Fibroblast of mammary gland (primary cell): Measurements from ENCODE around the gene KRTAP2-3.
"Not testable (repeated sequence)": the region's sequence is repeated elsewhere in the genome, so short reads cannot be mapped to it uniquely, and the experiment has no call there.

Source experiments
- DNase-seq: peaks from one replicate; pipeline ENCODE4 v3.0.0-alpha.2; 2010; ENCODE audit warnings: low read depth
- H3K4me3 ChIP-seq: 2 replicates; pipeline ENCODE4 v1.5.1; 2011; ENCODE audit warnings: low read depth, mild to moderate bottlenecking, low read length, moderate library complexity; ENCODE audit not compliant: control insufficient read depth
- TF ChIP-seq, protein P1 (sequence below): conservative IDR thresholded peaks from 2 replicates; pipeline ENCODE4 v1.5.1; 2011; ENCODE audit warnings: low read depth, low read length, inconsistent platforms; ENCODE audit not compliant: control insufficient read depth, insufficient read depth

KRTAP2-3 gene

DNA sequence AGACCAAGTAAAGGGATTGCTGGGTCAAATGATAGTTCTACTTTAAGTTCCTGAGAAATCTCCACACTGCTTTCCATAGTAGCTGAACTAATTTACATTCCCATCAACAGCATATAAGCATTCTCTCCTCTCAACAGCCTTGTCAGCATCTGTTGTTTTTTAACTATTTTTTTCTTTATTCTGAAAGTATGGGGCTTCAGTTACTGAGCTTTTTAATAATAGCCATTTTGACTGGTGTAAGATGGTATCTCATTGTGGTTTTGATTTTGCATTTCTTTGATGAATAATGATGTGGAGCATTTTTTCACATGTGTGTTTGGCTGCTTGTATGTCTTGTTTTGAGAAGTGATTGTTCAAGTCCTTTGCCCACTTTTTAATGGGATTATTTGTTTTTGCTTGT, 7.3 kb downstream of the KRTAP2-3 start:
- TF ChIP-seq, protein P1, sequence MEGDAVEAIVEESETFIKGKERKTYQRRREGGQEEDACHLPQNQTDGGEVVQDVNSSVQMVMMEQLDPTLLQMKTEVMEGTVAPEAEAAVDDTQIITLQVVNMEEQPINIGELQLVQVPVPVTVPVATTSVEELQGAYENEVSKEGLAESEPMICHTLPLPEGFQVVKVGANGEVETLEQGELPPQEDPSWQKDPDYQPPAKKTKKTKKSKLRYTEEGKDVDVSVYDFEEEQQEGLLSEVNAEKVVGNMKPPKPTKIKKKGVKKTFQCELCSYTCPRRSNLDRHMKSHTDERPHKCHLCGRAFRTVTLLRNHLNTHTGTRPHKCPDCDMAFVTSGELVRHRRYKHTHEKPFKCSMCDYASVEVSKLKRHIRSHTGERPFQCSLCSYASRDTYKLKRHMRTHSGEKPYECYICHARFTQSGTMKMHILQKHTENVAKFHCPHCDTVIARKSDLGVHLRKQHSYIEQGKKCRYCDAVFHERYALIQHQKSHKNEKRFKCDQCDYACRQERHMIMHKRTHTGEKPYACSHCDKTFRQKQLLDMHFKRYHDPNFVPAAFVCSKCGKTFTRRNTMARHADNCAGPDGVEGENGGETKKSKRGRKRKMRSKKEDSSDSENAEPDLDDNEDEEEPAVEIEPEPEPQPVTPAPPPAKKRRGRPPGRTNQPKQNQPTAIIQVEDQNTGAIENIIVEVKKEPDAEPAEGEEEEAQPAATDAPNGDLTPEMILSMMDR: no peak
- no peak overlapping the region for H3K4me3 ChIP-seq
- peak; percentile 28 for DNase-seq

DNA sequence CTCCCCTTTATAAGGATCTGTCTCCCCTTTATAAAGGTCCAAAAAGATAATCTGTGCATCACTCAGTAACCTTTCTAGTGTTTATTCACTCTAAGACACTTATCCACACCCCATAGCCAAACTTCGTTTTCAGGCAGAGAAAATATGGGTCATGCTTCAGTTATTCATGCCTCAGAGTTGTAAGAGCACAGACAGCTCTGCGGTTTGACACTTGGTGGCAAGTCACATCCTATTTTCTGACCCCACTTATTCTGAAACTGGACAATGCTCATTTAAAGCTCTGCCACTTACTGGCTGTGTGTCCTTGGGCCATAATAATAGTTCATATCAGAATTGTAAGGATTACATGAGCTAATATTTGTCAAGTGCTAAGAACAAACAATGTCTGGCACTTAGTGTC, 10.8 kb downstream of the KRTAP2-3 start:
- peak; percentile 60 for DNase-seq
- TF ChIP-seq, protein P1: no peak
- no peak overlapping the region for H3K4me3 ChIP-seq

DNA sequence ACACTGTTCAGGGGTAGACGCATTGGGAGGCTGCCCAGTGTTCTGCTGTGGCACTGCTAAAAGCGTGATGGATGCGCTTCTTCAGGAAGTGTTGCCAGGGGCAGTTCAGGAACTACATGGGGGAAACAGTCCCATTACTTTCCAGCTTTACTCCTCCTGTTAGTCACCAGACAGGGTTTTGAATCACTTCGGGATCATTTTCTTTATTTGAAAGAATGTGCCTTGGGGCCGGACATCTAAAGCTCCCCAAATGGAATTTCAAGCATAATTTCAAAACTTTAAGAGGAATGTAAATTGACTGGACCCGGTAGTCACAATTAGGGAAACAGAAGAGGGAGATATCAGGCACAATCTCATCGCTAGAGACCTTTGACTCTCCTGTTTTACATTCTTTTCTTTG, 11.5 kb downstream of the KRTAP2-3 start:
- TF ChIP-seq, protein P1: no peak
- H3K4me3 ChIP-seq: no peak overlapping the region
- DNase-seq: no peak

DNA sequence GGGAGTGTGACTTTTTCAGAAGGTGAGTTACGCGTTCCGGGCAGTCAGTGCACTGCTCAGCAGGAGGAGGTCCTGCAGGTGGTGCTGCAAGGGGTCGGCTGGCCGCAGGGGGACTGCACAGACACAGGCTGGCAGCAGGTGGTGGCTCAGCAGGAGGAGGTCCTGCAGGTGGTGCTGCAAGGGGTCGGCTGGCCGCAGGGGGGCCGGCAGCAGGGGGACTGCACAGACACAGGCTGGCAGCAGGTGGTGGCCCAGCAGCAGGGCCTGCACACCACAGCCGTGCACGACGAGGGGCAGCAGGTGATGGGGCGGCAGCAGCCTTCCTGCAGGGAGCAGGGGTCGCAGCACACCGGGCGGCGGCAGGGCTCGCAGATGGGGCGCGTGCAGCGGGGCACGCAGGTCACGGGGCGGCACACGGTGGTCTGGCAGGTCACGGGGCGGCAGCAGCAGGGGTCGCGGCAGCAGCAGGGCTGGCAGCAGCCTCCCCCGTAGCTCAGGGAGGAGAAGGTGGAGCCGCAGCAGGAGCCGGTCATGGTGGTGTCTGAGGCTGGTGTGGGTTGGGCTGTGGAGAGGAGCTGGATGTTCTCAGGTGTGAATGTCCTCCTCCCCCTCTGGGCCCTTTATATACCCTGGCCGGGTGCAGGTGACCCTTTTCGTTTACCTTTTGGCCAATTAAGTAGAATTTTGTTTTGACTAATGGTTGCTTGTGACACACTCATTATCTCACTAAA, 13.0 kb downstream of the KRTAP2-3 start, which contains the start of gene KRTAP2-1:
Gene KRTAP2-1 (minus strand): TSS at position 582 of the 731 bp plus-strand sequence. CDS start 49 bp downstream, at position 533.
- not testable (repeated sequence) for DNase-seq, H3K4me3 ChIP-seq

DNA sequence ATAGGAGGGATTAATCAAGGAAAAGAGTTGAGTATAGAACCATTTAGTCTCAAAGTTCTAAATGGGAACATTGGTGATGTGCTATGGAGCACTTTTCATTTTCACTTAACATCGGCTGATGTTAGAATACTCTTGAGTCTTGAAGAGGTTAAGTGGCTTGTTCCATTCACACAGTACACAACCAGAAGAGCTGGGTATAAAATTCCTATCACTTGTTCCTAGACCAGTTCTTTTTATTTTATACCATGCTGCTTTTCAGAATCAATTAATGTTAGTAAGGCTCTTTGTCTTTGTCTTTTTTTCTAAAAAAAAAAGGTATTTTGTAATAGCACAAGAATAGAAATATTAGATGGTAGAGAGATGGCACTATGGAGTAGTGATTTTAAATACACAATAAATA, 17.0 kb downstream of the KRTAP2-3 start:
- TF ChIP-seq, protein P1: no peak
- no peak overlapping the region for H3K4me3 ChIP-seq
- DNase-seq: no peak

DNA sequence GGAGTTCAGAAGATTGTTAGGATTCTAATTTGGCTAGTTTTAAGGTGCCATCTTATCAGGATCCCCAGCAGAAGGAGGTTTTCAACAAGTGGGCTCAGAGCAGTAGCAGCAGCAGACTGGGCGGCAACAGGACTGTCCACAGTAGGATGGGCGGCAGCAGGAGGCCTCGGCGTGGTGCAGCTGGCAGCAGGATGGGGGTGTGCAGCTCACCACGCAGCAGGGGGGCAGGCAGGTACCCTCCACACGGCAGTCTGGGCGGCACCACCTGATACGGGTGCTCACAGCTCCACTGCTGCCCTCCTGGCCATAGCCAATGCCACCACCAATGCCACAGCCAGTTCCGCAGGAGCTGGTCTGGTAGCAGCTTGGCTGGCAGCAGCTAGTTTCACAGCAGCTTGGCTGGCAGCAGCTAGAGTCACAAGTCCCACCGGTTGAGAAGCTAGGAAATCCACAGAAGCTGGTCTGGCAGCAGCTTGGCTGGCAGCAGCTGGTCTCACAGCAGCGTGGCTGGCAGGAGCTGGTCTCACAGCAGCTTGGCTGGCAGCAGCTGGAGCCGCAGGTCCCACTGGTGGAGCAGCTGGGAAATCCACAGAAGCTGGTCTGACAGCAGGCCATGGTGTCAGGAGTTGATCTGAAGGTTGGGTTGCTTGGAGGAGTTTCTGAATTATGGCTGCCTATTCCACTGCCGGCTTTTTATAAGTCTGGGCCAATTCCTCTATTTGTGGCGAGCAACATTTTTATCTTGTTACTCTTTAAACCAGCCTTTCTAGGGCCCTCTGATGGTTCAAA, 18.9 kb downstream of the KRTAP2-3 start, which contains the start of gene KRTAP1-1:
Gene KRTAP1-1 (minus strand): TSS at position 668 of the 789 bp plus-strand sequence. CDS start 53 bp downstream, at position 615.
- not testable (repeated sequence) for H3K4me3 ChIP-seq
- DNase-seq: peak; percentile 38

DNA sequence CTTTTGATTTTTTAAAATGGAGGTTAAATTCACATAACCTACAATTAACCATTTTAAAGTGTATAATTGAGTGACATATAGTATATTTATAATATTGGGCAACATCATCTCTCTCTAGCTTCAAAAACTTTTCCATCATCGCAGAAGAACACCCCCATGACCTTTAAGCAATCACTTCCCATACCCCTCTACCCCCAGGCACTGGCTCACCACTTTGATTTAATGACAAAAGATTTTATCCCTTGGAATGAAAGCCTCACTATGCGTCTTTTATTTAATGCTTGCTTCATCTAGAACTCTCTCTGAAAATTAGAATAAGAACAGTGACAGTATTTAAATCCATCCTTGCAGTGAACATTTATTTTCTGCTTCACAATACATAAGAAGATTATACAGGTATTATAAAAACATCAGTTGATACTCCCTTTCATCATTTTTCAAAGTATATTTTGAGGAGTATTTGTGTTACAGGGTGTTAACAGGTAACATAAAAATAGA, 22.0 kb downstream of the KRTAP2-3 start:
- TF ChIP-seq, protein P1: no peak
- no peak for DNase-seq
- H3K4me3 ChIP-seq: no peak overlapping the region

DNA sequence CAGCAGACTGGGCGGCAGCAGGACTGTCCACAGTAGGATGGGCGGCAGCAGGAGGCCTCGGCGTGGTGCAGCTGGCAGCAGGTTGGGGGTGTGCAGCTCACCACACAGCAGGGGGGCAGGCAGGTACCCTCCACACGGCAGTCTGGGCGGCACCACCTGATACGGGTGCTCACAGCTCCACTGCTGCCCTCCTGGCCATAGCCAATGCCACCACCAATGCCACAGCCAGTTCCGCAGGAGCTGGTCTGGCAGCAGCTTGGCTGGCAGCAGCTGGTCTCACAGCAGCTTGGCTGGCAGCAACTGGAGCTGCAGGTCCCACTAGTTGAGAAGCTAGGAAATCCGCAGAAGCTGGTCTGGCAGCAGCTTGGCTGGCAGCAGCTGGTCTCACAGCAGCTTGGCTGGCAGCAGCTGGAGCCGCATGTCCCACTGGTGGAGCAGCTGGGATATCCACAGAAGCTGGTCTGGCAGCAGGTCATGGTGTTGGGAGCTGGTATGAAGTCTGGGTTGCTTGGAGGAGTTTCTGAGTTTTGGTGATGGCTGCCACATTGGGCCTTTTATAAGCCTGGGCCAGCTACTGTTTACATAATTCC, 25.5 kb downstream of the KRTAP2-3 start, which contains the start of gene KRTAP1-3:
Gene KRTAP1-3 (minus strand): TSS at position 529 of the 590 bp plus-strand sequence. CDS start 53 bp downstream, at position 476.
- not testable (repeated sequence) for H3K4me3 ChIP-seq, DNase-seq
